K562 (cell line): Measurements from ENCODE around the gene LRFN4. TPM values are rescaled to one million over a fixed set of nuclear protein-coding genes. Genes with fewer than 3 reads are reported as not detected.
A peak's percentile ranks its signal among the peaks of the same experiment; 100 is the strongest.

ENCODE experiments used
- ATF7 ChIP-seq: fragments of 450-650 bp; IDR thresholded peaks from 2 replicates; pipeline ENCODE4 v1.7.1; 2014; ENCODE audit warnings: mild to moderate bottlenecking, moderate library complexity
- BRF1 ChIP-seq: IDR thresholded peaks from 3 replicates; pipeline ENCODE4 v1.6.1; 2011; ENCODE audit warnings: borderline replicate concordance, mild to moderate bottlenecking; ENCODE audit not compliant: insufficient read length; ENCODE audit errors: extremely low read depth
- ESRRB ChIP-seq: fragments of 250-450 bp; sonication (Bioruptor Pico); IDR thresholded peaks from 2 replicates; pipeline ENCODE4 v1.5.0; 2020; ENCODE audit warnings: mild to moderate bottlenecking, moderate library complexity, borderline replicate concordance
- ETS2 ChIP-seq: IDR thresholded peaks from 2 replicates; pipeline ENCODE4 v1.6.1; 2016; ENCODE audit warnings: borderline replicate concordance, missing genetic modification characterization, mild to moderate bottlenecking, moderate library complexity, missing compliant biosample characterization; ENCODE audit not compliant: poor library complexity, severe bottlenecking
- FOSL1 ChIP-seq: fragments of 200-800 bp; sonication (Bioruptor generic); conservative IDR thresholded peaks from 2 replicates; pipeline ENCODE4 v1.6.1; 2016; ENCODE audit warnings: missing genetic modification characterization, missing compliant biosample characterization
- GTF2F1 ChIP-seq: IDR thresholded peaks from 2 replicates; pipeline ENCODE4 v1.6.1; 2011; ENCODE audit warnings: low read depth, low read length, improper control_type of control experiment
- IFI16 ChIP-seq: fragments of 250-450 bp; sonication (Bioruptor Pico); IDR thresholded peaks from 2 replicates; pipeline ENCODE4 v2.1.2; 2022; ENCODE audit warnings: mild to moderate bottlenecking, inconsistent platforms
- KHSRP ChIP-seq: fragments of 450-650 bp; IDR thresholded peaks from 2 replicates; pipeline ENCODE4 v1.6.1; 2017
- LEF1 ChIP-seq: fragments of 450-650 bp; IDR thresholded peaks from 2 replicates; pipeline ENCODE4 v1.6.1; 2016; ENCODE audit warnings: mild to moderate bottlenecking
- NR2F6 ChIP-seq: fragments of 450-650 bp; formaldehyde crosslinking; IDR thresholded peaks from 2 replicates; pipeline ENCODE4 v1.4.0; 2020; ENCODE audit warnings: mild to moderate bottlenecking
- NR3C1 ChIP-seq: sonication (generic); formaldehyde crosslinking; IDR thresholded peaks from 2 replicates; pipeline ENCODE4 v1.8.1; 2022; ENCODE audit warnings: missing genetic modification reagents
- NRF1 ChIP-seq, 2 experiments: fragments of 450-650 bp; IDR thresholded peaks in 1 of 2; conservative IDR thresholded peaks in 1 of 2; 2 replicates each; pipeline ENCODE4 v1.6.1; 2014; ENCODE audit warnings: mild to moderate bottlenecking in 2 of 2
- PHF21A ChIP-seq: fragments of 450-650 bp; IDR thresholded peaks from 2 replicates; pipeline ENCODE4 v1.6.1; 2017; ENCODE audit warnings: low read depth, borderline replicate concordance
- PPARD ChIP-seq: fragments of 250-450 bp; sonication (Bioruptor Pico); IDR thresholded peaks from 2 replicates; pipeline ENCODE4 v1.8.0; 2022; ENCODE audit warnings: inconsistent platforms, mild to moderate bottlenecking, moderate library complexity
- RFX5 ChIP-seq: IDR thresholded peaks from 2 replicates; pipeline ENCODE4 v1.6.1; 2011; ENCODE audit warnings: low read depth, mild to moderate bottlenecking, improper control_type of control experiment, low read length
- SETDB1 ChIP-seq: IDR thresholded peaks from one replicate; pipeline ENCODE4 v1.6.1; 2012; ENCODE audit warnings: low read length, control low read depth, inconsistent platforms
- SIN3B ChIP-seq: fragments of 450-650 bp; IDR thresholded peaks from 2 replicates; pipeline ENCODE4 v1.6.1; 2017; ENCODE audit warnings: low read depth, mild to moderate bottlenecking, moderate library complexity
- SRSF3 ChIP-seq: fragments of 200-400 bp; formaldehyde crosslinking; IDR thresholded peaks from 2 replicates; pipeline ENCODE4 v1.6.1; 2016; ENCODE audit warnings: mild to moderate bottlenecking, low read length, moderate library complexity; ENCODE audit not compliant: insufficient read depth
- XRCC4 ChIP-seq: IDR thresholded peaks from one replicate; pipeline ENCODE4 v1.6.1; 2011; ENCODE audit not compliant: insufficient read depth, insufficient read length; ENCODE audit errors: extremely low read depth
- ZEB2 ChIP-seq: fragments of 450-650 bp; IDR thresholded peaks from 2 replicates; pipeline ENCODE4 v1.6.1; 2016
- ZNF347 ChIP-seq: fragments of 450-650 bp; formaldehyde crosslinking; IDR thresholded peaks from 2 replicates; pipeline ENCODE4 v1.4.0; 2020; ENCODE audit warnings: low read depth, mild to moderate bottlenecking, moderate library complexity
- ZNF551 ChIP-seq: fragments of 250-450 bp; sonication (Bioruptor Pico); IDR thresholded peaks from 2 replicates; pipeline ENCODE4 v1.5.0; 2021; ENCODE audit warnings: mild to moderate bottlenecking, moderate library complexity
- ZZZ3 ChIP-seq: fragments of 450-650 bp; IDR thresholded peaks from 2 replicates; pipeline ENCODE4 v1.6.1; 2016; ENCODE audit warnings: antibody characterized with exemption, mild to moderate bottlenecking, moderate library complexity
- polyA plus RNA-seq, 8 experiments: library from polyadenylated mRNA; depleted of rRNA in 4 of 8; stranded (reverse) in 5 of 8; unstranded in 3 of 8; fragments of >200 nt; fragmentation: Nextera tagmentation in 2 of 8; fragmentation: Illumina TruSeq in 1 of 8; extraction: Ambion mirVana in 2 of 8; extraction: Trizol in 1 of 8; gene quantifications; 2 replicates each; pipeline versions ENCODE4 v1.2.1 to v1.2.3, GENCODE V29; 2011 to 2014; ENCODE audit warnings: inconsistent platforms in 1 of 8, missing spikeins in 1 of 8
- total RNA-seq, 7 experiments: library from RNA; depleted of rRNA in 6 of 7; stranded (reverse); fragments of >200 nt in 6 of 7; fragmentation: Illumina TruSeq in 2 of 7; extraction: Trizol in 2 of 7; gene quantifications; 2 replicates each; pipeline versions ENCODE4 v1.2.1 to v1.2.3, GENCODE V29; 2011 to 2021; ENCODE audit warnings: low replicate concordance in 1 of 7
- TF ChIP-seq, protein P1 (sequence below): sonication (generic); formaldehyde crosslinking; IDR thresholded peaks from 2 replicates; pipeline ENCODE4 v1.8.1; 2023; ENCODE audit warnings: missing genetic modification reagents, mild to moderate bottlenecking, borderline replicate concordance

The LRFN4 gene
- total and polyA plus RNA-seq, 9 of the 15 experiments (the other 6 are each of a cell fraction or from before 2014, with no cell fraction given) = 0.10 to 60.1 (median 6.7) TPM

DNA sequence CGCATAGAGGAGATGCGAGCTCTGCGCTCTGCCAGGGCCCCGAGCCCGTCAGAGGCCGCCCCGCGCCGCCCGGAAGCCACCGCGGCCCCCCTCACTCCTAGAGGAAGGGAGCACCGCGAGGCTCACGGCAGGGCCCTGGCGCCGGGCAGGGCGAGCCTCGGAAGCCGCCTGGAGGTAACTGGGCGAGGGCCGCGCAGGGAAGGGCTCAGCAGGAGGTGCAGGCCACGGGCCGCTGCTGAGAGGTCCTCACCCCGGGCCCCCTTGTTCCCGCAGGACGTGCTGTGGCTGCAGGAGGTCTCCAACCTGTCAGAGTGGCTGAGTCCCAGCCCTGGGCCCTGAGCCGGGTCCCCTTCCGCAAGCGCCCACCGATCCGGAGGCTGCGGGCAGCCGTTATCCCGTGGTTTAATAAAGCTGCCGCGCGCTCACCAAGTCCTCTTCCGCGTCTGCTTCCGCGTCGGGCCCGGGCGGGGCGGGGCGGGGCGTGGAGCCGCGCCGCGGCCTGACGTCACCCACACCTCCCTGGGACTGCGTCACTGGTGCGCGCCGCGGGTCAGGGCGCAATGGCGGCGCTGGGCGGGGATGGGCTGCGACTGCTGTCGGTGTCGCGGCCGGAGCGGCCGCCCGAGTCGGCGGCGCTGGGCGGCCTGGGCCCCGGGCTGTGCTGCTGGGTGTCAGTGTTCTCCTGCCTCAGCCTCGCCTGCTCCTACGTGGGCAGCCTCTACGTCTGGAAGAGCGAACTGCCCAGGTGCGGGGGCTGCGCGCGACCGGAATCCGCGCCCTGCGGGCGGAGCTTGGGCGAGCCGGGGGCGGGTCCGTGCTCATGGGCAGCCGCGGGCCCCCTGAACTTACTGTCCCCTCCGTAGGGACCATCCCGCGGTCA lies 13.7 kb upstream of the LRFN4 start, which contains the start of gene RCE1 (continued):
- TF ChIP-seq LEF1 (no peak), GTF2F1 (no peak), NRF1 (conservative IDR thresholded peaks at IDR 0.05 in 1 of 2, IDR thresholded peaks at IDR 0.05 in 1 of 2) (peak; percentile 59 to 72), KHSRP (no peak), ATF7 (peak; percentile 98), BRF1 (no peak), PHF21A (0 out of 2 replicates have a peak, but pooled peaks have one; percentile 34), ESRRB (CRISPR knock-in tag) (no peak), ZNF347 (no peak), FOSL1 (tag) (peak; percentile 35; the same call in 1 of the 2 replicates), XRCC4 (no peak), SETDB1 (no peak), ETS2 (tag) (no peak), ZEB2 (no peak), SRSF3 (no peak), RFX5 (no peak), IFI16 (no peak), NR2F6 (CRISPR knock-in tag) (no peak), NR3C1 (peak; percentile 26), ZZZ3 (no peak), ZNF551 (CRISPR knock-in tag) (no peak), SIN3B (peak; percentile 99), PPARD (CRISPR knock-in tag) (no peak)
- TF ChIP-seq, protein P1, sequence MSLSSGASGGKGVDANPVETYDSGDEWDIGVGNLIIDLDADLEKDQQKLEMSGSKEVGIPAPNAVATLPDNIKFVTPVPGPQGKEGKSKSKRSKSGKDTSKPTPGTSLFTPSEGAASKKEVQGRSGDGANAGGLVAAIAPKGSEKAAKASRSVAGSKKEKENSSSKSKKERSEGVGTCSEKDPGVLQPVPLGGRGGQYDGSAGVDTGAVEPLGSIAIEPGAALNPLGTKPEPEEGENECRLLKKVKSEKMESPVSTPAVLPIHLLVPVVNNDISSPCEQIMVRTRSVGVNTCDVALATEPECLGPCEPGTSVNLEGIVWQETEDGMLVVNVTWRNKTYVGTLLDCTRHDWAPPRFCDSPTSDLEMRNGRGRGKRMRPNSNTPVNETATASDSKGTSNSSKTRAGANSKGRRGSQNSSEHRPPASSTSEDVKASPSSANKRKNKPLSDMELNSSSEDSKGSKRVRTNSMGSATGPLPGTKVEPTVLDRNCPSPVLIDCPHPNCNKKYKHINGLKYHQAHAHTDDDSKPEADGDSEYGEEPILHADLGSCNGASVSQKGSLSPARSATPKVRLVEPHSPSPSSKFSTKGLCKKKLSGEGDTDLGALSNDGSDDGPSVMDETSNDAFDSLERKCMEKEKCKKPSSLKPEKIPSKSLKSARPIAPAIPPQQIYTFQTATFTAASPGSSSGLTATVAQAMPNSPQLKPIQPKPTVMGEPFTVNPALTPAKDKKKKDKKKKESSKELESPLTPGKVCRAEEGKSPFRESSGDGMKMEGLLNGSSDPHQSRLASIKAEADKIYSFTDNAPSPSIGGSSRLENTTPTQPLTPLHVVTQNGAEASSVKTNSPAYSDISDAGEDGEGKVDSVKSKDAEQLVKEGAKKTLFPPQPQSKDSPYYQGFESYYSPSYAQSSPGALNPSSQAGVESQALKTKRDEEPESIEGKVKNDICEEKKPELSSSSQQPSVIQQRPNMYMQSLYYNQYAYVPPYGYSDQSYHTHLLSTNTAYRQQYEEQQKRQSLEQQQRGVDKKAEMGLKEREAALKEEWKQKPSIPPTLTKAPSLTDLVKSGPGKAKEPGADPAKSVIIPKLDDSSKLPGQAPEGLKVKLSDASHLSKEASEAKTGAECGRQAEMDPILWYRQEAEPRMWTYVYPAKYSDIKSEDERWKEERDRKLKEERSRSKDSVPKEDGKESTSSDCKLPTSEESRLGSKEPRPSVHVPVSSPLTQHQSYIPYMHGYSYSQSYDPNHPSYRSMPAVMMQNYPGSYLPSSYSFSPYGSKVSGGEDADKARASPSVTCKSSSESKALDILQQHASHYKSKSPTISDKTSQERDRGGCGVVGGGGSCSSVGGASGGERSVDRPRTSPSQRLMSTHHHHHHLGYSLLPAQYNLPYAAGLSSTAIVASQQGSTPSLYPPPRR (CRISPR knock-in tag) = no peak; the same call in 1 of the 2 replicates
